ENCODE measurements around the gene GFRA1.

GFRA1 gene

DNA sequence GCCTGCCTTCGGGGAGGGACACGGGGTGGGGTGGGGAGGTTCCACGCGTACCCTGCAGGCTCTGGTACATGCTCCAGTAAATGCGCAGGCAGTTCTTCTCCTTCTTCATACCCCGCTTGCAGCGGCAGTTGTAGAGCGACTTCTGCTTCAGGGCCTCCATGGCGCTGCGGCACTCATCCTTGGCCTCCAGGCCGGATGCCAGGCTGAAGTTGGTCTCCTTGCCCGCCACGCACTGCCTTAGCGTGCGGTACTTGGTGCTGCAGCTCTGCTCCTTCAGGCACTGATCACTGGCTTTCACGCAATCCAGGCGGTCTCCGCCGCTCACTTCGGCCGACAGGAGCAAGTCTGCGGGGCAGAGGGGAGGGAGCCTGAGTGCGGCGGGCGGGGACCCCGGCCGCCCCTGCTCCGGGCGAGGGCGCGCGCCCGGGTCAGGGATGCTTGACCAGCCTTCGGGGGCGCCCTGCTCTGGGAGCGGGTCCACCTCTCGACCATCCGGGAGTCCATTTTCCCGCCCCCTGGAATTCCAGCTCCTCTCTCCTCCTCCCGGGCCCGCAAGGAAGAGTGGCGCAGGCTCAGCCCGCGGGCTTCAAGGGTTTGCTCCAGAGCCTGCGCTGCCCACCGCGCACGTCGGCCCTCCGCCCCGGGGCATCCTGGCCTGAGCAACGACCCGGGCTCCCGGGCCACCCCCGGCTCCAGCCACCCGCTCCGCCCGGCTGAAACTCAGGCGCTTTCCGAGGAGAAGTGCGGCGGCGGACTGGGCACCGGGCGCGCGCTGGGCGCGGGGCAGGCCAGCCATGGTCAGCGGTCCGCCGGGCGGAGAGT, 2.0 kb downstream of the GFRA1 start:
- WGBS, 2 experiments (ENCODE audit: insufficient coverage in 2 of 2), result 6 to 10% methylated on average over 46 to 66 of the region's 73 CpGs
- Histone ChIP-seq H3K36me3 (ENCODE audit: control insufficient read depth, insufficient read depth, low read length) (no peaks in the 10 kb centered on the region), H3K27ac (ENCODE audit: low read depth, low read length, severe bottlenecking) (no peak overlapping the region), H3K9me3 (ENCODE audit: control insufficient read depth, low read length) (no peaks in the 10 kb centered on the region), H3K4me1 (ENCODE audit: control insufficient read depth, insufficient read depth, low read length, poor library complexity, severe bottlenecking) (peaks cover 8% of the 10 kb centered on the region), H3K4me3 (ENCODE audit: extremely low read depth, insufficient read depth, low read length, poor library complexity, severe bottlenecking) (peak overlapping the region; percentile 52)

DNA sequence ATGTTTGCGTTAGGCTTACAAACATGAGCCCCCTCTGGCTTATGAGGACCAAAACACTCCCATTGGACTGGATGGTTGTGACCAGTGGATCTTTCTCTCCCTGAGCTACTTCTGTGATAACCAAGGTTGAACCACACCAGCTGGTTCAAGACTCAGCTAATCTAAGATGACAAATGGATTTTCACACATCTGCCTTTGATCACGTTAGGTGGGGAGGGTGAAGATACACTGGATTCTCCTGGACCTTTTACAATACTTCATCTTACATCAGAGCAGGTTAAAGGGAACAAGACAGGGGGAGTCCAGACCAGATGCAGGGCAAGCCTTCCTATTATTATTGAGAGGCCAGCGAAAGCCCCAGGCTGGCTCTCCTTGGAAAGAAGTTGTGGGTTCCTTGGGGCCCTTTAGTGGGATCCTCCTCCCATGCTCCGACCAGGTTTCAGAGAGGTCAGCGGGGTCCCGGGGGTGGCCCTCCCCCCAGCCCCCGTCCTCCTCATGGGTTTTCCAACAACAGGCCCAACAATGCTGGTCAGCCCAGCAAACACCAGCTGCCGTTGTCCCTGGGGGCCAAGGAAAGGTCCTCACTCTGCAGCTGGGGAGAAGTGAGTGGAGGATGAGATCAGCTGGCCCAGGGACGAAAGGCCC, 2.8 kb downstream of the GFRA1 start:
- Histone ChIP-seq H3K9me3 (ENCODE audit: control insufficient read depth, low read length) (no peaks in the 10 kb centered on the region), H3K27ac (ENCODE audit: low read depth, low read length, severe bottlenecking) (no peak overlapping the region), H3K4me3 (ENCODE audit: extremely low read depth, insufficient read depth, low read length, poor library complexity, severe bottlenecking) (no peak overlapping the region), H3K36me3 (ENCODE audit: control insufficient read depth, insufficient read depth, low read length) (no peaks in the 10 kb centered on the region), H3K4me1 (ENCODE audit: control insufficient read depth, insufficient read depth, low read length, poor library complexity, severe bottlenecking) (peaks cover 8% of the 10 kb centered on the region)
- 62 to 79% methylated on average over 4 to 6 of the region's 9 CpGs for WGBS, 2 experiments (ENCODE audit: insufficient coverage in 2 of 2)

DNA sequence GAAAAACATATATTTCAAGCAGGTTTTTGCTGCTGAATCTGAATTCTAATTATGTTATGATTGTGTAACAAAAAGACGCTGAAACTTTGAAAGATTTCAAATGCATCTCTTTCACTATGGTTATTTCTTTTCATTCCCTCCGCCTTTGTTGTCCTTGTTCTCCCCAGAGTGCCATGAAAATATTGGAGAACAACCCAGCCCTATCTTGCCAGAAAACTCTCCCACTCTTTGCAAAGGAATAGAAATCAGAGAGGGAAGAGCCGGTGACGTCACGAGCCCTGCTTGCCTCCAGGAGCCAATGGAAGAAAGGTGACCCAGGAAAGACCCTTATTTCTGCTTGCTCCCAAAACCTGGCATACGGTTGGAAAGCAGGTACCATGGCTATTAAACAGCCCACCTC, 3.4 kb downstream of the GFRA1 start:
- WGBS, 2 experiments (ENCODE audit: insufficient coverage in 2 of 2), result 56 to 69% methylated on average over 4 to 5 of the region's 6 CpGs
- no peaks in the 10 kb centered on the region for H3K9me3 ChIP-seq (ENCODE audit: control insufficient read depth, low read length)
- no peak overlapping the region for H3K4me3 ChIP-seq (ENCODE audit: extremely low read depth, insufficient read depth, low read length, poor library complexity, severe bottlenecking)
- H3K4me1 ChIP-seq (ENCODE audit: control insufficient read depth, insufficient read depth, low read length, poor library complexity, severe bottlenecking), result peaks cover 8% of the 10 kb centered on the region
- no peak overlapping the region for H3K27ac ChIP-seq (ENCODE audit: low read depth, low read length, severe bottlenecking)
- H3K36me3 ChIP-seq (ENCODE audit: control insufficient read depth, insufficient read depth, low read length), result no peaks in the 10 kb centered on the region

DNA sequence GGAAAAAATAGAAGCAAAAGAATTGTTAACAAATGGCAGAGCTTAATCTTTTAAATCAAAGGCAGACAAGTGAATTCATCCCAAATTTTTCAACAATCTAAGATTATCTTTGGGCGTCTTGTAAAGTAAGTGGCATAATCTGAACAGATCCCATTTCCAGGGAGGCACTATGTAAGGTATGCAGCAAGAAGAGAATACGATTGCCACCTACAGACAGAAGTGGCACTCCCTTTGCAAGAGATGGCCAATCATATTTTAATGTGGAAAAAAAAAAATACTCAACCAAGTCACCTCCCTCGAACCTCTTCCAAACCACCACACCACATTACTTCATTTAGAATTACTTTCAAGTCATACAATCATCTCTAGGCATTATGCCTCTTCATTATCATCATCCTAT, 4.0 kb downstream of the GFRA1 start:
- no peaks in the 10 kb centered on the region for H3K36me3 ChIP-seq (ENCODE audit: control insufficient read depth, insufficient read depth, low read length)
- H3K27ac ChIP-seq (ENCODE audit: low read depth, low read length, severe bottlenecking), result no peak overlapping the region
- no peaks in the 10 kb centered on the region for H3K9me3 ChIP-seq (ENCODE audit: control insufficient read depth, low read length)
- no peak overlapping the region for H3K4me3 ChIP-seq (ENCODE audit: extremely low read depth, insufficient read depth, low read length, poor library complexity, severe bottlenecking)
- WGBS, 2 experiments (ENCODE audit: insufficient coverage in 2 of 2), result 71 to 83% methylated on average over 2 of the region's 3 CpGs
- peaks cover 8% of the 10 kb centered on the region for H3K4me1 ChIP-seq (ENCODE audit: control insufficient read depth, insufficient read depth, low read length, poor library complexity, severe bottlenecking)

DNA sequence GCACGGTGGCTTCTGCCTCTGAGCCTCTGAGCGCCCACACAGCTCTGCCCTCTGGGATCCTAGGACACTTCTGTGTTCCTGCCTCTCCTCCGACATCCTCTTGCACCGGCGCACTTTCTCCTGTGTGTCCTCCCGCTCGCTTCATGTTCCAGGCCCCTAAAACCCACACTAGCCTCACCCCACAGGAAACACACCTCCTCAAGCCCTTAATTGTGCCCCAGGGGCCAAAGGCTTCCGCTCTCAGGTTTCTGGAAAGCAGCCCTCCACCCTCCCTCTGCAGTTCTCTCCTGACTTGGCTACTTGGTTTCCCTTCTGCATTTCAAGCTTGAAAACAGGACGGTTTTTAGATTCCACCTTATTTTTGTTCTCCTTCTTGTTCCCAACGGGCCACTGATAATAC, 7.3 kb downstream of the GFRA1 start:
- Histone ChIP-seq H3K9me3 (ENCODE audit: control insufficient read depth, low read length) (no peaks in the 10 kb centered on the region), H3K4me1 (ENCODE audit: control insufficient read depth, insufficient read depth, low read length, poor library complexity, severe bottlenecking) (no peaks in the 10 kb centered on the region), H3K27ac (ENCODE audit: low read depth, low read length, severe bottlenecking) (no peak overlapping the region), H3K4me3 (ENCODE audit: extremely low read depth, insufficient read depth, low read length, poor library complexity, severe bottlenecking) (no peak overlapping the region), H3K36me3 (ENCODE audit: control insufficient read depth, insufficient read depth, low read length) (no peaks in the 10 kb centered on the region)
- WGBS, 2 experiments (ENCODE audit: insufficient coverage in 2 of 2), result 80 to 82% methylated on average over 7 to 10 of the region's 10 CpGs

DNA sequence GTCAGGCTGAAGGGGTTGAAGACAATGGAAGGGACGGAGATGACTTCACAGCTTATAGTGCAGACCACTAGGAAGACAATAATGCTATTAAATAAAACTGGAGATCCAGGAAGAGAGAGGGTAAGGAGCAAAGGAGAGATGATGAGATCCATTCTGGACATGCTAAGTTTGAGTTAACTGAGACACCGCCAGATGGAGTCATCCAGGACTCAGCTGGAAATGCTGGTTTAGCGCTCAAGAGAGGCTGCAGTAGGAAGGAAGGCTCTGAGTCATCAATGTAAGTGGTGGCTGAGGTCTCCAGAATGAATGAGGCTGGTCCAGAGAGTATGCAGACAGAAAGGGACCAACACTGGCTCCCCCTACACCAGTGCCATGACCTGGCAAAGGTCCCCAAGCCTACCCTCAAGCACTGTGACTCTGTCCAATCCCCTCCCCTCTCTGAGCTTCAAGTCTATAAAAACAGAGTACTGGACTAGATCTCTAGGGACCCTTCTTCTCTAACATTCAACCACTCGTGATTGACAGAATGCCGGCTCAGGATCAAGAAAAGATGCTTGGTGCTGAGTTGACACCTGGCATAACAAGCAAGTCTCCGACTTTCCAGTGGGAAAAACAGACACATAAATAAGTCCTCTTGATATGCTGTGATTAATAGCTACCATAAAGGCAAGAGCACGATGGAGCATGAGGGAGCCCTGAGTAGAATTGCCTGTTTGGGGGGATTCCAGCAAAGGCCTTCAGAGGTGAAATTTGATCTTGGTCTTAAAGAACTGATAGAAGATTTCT, 8.9 kb downstream of the GFRA1 start:
- Histone ChIP-seq H3K4me3 (ENCODE audit: extremely low read depth, insufficient read depth, low read length, poor library complexity, severe bottlenecking) (no peak overlapping the region), H3K4me1 (ENCODE audit: control insufficient read depth, insufficient read depth, low read length, poor library complexity, severe bottlenecking) (no peaks in the 10 kb centered on the region), H3K36me3 (ENCODE audit: control insufficient read depth, insufficient read depth, low read length) (no peaks in the 10 kb centered on the region), H3K9me3 (ENCODE audit: control insufficient read depth, low read length) (no peaks in the 10 kb centered on the region), H3K27ac (ENCODE audit: low read depth, low read length, severe bottlenecking) (no peak overlapping the region)
- WGBS, 2 experiments (ENCODE audit: insufficient coverage in 2 of 2), result 88 to 91% methylated on average over 6 of the region's 7 CpGs

DNA sequence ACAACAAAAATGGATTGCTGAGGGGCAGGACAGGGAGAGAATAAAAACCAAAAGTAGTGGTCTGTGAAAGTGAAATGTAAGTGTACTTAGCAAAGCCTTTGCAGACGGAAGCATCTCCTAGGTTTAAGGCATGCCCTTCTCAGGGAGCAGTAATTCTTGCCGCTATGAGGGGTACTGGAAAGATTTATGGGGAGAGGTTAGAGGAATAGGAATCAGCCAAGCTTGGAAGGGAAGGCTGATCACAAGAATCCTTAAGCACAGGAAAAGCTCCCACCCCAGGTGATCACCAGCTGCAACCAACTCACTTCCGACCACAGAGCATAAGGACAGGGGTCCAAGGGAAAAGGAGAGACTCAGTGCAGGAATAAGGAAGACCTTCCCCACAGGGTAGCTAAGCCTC, 10.3 kb downstream of the GFRA1 start:
- Histone ChIP-seq H3K4me3 (ENCODE audit: extremely low read depth, insufficient read depth, low read length, poor library complexity, severe bottlenecking) (no peak overlapping the region), H3K27ac (ENCODE audit: low read depth, low read length, severe bottlenecking) (no peak overlapping the region), H3K4me1 (ENCODE audit: control insufficient read depth, insufficient read depth, low read length, poor library complexity, severe bottlenecking) (no peaks in the 10 kb centered on the region), H3K9me3 (ENCODE audit: control insufficient read depth, low read length) (no peaks in the 10 kb centered on the region), H3K36me3 (ENCODE audit: control insufficient read depth, insufficient read depth, low read length) (no peaks in the 10 kb centered on the region)
- WGBS, 2 experiments (ENCODE audit: insufficient coverage in 2 of 2), result 82 to 100% methylated on average over 1 to 2 of the region's 3 CpGs

DNA sequence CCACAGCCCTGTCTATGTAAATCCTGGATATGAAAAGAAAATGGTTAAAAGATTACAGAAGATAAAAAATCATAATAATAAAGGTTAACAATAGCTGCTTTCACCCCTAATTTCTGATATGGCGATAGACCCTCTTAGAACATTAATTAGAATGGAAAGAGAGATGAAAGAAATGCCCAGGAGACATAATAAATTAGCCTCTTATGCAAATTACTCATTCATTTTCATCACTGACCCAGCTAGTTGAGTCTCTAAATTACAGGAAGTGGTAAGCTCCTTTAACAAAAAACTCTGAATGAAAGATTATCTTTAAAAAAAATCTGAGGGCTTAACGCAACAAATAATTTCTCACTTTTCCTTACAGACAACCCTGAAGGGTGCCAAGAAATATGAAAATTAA, 12.4 kb downstream of the GFRA1 start:
- Histone ChIP-seq H3K4me3 (ENCODE audit: extremely low read depth, insufficient read depth, low read length, poor library complexity, severe bottlenecking) (no peak overlapping the region), H3K4me1 (ENCODE audit: control insufficient read depth, insufficient read depth, low read length, poor library complexity, severe bottlenecking) (no peaks in the 10 kb centered on the region), H3K36me3 (ENCODE audit: control insufficient read depth, insufficient read depth, low read length) (no peaks in the 10 kb centered on the region), H3K27ac (ENCODE audit: low read depth, low read length, severe bottlenecking) (no peak overlapping the region), H3K9me3 (ENCODE audit: control insufficient read depth, low read length) (no peaks in the 10 kb centered on the region)
- WGBS, 2 experiments (ENCODE audit: insufficient coverage in 2 of 2), result 80% methylated on average over 1 of the region's 2 CpGs; no CpG with 5 or more reads in 1 of the 2 experiments

DNA sequence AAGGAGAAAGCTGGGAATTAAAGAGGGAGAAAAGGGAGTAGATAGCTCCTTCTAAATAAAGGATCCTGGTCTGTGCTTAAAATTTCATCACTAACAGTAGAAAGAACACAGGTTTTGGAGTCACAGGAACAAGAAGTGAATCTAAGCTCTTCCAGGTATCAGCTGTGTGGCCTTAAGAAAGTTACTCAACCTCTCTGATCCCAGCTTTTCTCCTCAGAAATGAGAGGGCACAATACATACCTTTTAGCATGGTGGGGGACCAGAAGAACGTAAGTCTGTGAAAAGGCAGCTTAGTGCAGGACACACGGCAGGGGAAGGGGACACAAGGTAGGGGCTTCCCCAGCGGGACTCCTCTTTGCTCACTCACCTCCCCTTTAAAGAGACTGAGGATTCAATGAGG, 13.4 kb downstream of the GFRA1 start:
- H3K4me3 ChIP-seq (ENCODE audit: extremely low read depth, insufficient read depth, low read length, poor library complexity, severe bottlenecking), result no peak overlapping the region
- H3K9me3 ChIP-seq (ENCODE audit: control insufficient read depth, low read length), result no peaks in the 10 kb centered on the region
- peaks cover 4% of the 10 kb centered on the region for H3K4me1 ChIP-seq (ENCODE audit: control insufficient read depth, insufficient read depth, low read length, poor library complexity, severe bottlenecking)
- no peaks in the 10 kb centered on the region for H3K36me3 ChIP-seq (ENCODE audit: control insufficient read depth, insufficient read depth, low read length)
- WGBS, 2 experiments (ENCODE audit: insufficient coverage in 2 of 2), result 71 to 77% methylated on average over 3 of the region's 3 CpGs
- no peak overlapping the region for H3K27ac ChIP-seq (ENCODE audit: low read depth, low read length, severe bottlenecking)

DNA sequence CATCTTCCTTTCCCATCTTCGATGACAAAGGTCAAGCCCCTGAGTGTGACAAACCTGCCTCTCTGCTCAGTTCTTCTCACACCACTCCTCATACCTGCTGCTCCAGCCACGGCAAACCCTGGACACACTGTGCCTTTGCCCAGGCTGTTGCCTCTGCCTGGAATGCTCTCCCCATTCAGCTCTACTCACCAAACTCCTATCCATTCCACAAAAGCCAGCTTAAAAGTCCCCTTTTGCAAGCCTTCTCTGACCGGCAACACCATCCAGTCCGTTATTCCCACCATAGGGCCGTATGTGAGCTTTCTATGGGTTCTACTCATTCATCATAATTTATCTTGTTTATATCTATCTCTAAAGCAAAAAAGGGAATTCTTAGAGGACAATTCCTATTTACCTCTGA, 15.2 kb downstream of the GFRA1 start:
- Histone ChIP-seq H3K4me3 (ENCODE audit: extremely low read depth, insufficient read depth, low read length, poor library complexity, severe bottlenecking) (no peak overlapping the region), H3K27ac (ENCODE audit: low read depth, low read length, severe bottlenecking) (no peak overlapping the region), H3K4me1 (ENCODE audit: control insufficient read depth, insufficient read depth, low read length, poor library complexity, severe bottlenecking) (peaks cover 8% of the 10 kb centered on the region), H3K9me3 (ENCODE audit: control insufficient read depth, low read length) (no peaks in the 10 kb centered on the region), H3K36me3 (ENCODE audit: control insufficient read depth, insufficient read depth, low read length) (no peaks in the 10 kb centered on the region)
- WGBS, 2 experiments (ENCODE audit: insufficient coverage in 2 of 2), result 91 to 92% methylated on average over 3 to 4 of the region's 5 CpGs

Measured in mesodermal cell (in vitro differentiated cells).